ENCODE data around the gene NAA25.
"Not testable (repeated sequence)": the region's sequence is repeated elsewhere in the genome, so short reads cannot be mapped to it uniquely, and the experiment has no call there.

Gene NAA25

DNA sequence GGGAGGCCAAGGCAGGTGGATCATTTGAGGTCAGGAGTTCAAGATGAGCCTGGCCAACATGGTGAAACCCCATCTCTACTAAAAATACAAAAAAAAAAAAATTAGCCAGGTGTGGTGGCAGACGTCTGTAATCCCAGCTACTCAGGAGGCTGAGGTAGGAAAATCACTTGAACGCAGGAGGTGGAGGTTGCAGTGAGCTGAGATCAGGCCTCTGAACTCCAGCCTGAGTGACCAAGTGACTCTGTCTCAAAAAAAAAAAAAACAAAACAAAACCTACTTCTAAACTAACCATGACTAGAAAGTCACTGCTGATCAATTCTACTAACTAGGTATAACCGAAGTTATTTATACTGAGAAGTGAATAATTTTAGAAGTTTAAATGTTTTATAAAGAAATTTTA lies 99.0 kb downstream of the NAA25 start:
- not testable (repeated sequence) for DNase-seq (ENCODE audit: low spot score)

DNA sequence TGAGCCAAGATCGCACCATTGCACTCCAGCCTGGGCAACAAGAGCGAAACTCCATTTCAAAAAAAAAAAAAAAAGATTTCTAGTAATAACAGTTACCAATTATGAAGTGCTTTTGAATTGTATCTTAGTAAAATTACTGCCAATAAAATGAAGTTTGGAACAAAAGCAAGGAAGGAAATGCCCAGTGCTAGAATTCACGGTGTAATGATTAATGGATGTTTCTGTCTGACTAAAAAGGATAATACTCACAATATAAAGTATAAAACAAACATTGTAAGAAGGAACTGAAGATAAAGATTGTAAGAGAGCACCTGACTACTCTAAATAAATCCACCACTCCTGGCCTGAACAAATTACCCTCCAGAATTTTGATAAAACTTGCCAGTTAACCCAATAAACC lies 99.7 kb downstream of the NAA25 start:
- DNase-seq (ENCODE audit: low spot score): no peak

DNA sequence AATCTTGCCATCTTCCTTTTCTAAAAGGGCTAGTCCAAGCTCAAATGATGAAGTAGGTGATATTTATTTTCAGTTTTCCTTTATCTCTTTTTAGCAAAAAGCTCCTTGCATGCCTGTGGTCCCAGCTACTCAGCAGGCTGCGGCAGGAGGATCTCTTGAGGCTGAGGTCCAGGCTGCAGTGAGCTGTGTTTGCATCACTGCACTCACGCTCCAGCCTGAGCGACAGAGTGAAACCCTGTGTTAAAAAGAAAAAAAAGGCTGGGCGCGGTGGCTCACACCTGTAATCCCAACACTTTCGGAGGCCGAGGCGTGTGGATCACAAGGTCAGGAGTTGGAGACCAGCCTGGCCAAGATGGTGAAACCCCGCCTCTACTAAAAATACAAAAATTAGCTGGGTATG lies 100.6 kb downstream of the NAA25 start:
- no peak for DNase-seq (ENCODE audit: low spot score)

DNA sequence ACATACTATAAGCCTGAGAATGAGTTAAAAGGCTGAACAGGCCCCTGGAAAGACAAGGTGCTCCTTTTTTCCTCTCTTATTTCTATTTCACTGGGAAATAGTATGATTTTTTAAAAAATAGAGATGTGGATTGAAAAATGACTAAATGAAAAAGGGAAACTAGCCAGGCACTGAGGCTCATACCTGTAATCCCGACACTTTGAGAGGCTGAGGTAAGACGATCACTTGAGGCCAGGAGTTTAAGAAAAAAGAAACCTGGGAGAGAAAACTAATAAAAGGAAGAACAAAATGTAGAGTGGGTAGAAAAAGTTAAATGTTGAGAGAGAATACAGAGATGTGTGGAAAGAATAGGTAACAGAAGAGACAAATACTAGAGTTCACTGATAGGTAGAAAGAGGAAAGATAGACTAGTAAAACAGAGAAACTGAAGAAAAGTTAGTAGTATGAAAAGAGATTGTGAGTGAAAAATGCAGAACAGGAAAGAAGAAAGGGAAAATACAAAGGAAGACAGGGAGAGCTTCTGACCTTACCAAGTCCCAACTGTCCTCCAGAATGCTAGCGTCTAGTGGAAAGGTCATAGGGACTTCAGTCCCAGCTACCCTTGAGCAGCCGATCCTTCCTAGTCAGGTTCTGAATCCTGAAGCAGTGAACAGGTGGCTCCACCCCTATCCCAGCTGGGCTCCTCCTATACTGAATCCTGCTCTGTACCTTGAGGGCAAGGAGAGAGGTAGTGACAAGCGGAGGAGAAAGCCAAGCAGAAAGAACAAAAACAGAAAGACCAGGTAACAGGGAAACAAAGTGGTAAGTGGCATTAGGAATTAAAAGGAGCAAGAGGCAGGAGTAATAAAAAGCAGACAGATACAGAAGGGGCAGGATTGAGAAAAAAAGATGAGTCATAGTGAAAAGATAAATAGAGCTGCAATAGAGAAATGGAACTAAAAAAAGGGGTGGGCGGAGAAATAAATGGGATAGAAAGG lies 102.9 kb downstream of the NAA25 start:
- DNase-seq (ENCODE audit: low spot score): peak; percentile 47

DNA sequence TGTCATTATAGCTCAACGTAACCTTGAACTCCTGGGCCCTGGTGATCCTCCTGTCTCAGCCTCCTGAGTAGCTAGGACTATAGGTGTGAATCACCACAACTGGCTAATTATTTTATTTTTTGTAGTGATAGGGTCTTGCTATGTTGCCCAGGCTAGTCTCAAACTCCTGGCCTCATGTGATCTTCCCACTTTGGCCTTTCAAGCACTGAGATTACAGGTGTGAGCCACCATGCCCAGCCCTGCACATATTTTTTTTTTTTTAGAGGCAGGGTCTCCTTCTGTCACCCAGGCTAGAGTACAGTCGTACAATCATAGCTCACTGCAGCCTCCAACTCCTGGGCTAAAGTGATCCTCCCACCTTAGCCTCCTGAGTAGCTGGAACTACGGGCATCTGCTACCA lies 104.5 kb downstream of the NAA25 start:
- no peak for DNase-seq (ENCODE audit: low spot score)

DNA sequence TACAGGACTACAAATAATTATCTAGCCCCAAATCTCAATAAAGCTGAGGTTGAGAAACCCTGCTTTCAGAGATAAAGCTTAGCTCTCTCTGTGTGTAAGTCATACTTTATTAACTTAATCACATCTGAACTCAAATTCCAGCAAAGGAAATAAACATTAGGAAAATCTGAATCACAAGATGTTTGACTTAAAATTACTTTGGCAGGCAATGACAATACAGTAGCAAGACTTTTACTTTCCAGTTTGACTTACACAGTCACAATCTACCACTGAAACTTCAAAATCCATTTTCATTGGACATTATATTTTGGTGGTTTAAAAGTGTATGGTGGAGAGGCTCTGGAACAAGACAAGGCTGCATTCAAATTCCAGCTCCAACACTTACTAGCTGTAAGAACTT lies 107.0 kb downstream of the NAA25 start:
- no peak for DNase-seq (ENCODE audit: low spot score)

DNA sequence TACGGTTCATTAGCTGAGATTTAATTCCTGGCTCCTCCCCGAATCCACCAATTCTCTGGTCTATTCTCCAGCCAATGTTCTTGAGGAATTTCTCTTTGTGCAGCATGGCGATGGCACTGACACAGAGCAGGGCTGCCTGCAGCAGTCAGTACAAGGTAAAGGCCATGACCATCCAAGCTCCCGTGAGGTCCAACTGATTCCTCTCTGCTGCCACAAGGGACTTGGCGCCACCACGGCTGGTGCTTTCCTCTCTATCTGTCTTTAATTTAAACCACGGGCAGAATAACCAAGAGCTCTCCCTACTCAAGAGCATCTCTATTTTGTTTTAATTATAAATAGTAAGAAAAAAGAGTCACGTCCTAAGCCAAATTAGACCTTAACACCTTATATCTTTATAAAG lies 107.8 kb downstream of the NAA25 start:
- no peak for DNase-seq (ENCODE audit: low spot score)

DNA sequence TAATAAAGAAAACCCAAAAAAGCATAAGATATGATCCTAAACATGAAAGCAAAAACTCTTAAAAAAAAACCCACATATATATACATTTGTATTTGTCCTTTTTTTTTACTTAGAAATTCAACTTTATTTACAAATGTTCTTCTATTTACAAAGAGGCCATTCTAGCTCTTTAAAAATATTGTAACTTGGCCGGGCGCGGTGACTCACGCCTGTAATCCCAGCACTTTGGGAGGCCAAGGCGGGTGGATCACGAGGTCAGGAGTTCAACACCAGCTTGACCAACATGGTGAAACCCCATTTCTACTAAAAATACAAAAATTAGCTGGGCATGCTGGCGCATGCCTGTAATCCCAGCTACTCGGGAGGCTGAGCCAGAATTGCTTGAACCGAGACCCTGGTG lies 109.5 kb downstream of the NAA25 start:
- not testable (repeated sequence) for DNase-seq (ENCODE audit: low spot score)

DNA sequence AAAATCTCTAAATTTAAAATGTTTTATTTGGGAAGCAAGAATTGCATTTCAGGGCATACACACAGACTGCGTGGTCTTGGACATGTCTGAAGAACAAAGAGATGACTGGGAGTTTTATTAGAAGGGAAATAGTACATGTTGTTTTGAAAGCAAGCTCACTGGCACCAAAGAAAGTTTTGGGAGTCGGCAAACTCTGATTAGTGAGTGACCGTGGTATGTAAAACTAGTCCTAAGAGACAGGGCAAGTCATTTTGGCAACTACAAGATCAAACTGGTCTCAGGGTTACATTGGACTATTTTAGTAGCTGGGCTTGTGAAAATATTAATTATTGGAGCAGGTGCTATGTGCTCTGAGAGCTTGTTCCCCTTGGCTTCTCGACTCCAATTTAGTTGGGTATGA lies 110.6 kb downstream of the NAA25 start:
- DNase-seq (ENCODE audit: low spot score): no peak

DNA sequence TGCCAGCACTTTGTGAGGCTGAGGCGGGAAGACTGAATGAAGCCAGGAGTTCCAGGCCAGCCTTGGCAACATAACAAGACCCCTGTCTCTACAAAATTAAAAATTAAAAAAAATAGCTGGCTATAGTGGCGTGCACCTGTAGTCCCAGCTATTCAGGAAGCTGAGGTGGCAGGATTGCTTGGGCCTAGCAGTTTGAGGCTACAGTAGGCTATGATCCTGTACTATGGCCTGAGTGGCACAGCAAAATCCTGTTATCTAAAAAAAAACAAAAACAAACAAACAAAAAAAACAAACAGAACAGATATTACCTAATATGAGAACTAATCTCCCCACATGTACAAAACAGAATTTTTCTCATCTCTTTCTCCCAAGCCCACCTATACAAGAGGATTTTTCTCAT lies 111.3 kb downstream of the NAA25 start:
- DNase-seq (ENCODE audit: low spot score): no peak

DNA sequence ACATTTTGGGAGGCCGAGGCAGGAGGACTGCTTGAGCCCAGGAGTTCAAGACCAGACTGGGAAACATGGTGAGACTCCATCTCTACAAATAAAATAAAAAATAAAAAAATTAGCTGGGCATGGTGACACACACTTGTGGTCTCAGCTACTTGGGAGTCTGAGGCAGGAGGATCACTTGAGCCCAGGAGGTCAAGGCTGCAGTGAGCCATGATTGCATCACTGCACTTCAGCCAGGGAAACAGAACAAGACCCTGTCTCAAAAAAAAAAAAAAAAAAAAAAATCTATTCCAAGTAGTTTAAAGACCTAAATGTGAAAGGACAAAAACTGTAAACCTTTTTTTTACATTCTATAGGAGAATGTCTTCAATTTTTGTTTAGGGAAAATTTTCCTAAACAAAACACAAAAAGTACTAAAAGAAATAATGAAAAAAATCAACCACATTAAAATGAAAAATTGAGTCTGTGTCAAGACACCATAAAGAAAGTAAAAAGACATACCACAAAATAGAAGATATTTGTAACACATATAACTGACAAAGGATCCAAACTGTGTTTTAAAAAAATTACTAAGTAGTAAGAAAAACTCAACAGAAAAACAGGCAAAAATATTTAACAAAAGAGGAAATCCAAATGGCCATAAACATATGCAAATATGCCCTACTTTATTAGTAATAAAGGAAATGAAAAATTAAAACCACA lies 112.7 kb downstream of the NAA25 start:
- DNase-seq (ENCODE audit: low spot score): no peak

DNA sequence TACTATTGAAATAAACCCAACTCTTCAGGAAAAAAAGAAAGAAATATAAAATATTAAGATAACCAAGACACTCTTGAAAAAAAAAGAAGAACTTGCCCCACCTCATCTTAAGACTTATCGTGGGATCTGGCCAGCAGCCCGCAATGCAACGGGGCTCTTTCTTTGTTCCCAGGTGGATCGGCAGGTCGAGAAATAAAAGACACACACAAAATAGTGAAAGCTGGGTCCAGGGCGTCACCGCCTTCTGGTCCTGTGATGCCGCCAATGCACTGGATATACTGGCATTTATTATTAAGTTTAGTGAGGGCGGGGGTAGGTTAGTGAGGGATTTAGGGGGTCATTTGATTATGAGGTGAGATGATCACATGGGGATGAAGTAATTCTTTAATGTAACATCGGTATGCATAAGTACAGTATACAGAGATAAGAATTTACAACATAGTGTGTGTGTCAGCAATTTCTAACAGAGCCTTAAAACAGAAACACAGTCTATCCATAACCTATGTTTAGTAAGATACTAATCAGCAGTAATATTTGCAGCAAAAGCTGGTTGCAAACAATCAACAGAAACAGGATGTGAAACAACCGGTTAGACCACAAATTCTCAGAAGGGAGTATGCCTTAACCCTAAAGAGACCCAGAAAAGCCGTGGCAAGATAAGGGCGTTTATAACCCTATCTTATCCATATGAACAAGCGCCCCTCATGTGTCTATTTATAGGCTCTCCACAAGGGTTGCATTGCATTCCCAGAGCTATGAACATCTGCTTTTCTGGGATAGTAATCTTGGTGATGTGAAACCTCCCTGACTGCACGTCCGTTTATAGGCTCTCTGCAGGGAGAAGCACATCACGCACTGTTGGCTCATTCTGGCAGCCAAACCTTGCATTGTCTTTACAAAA lies 114.1 kb downstream of the NAA25 start:
- DNase-seq (ENCODE audit: low spot score): not testable (repeated sequence)

DNA sequence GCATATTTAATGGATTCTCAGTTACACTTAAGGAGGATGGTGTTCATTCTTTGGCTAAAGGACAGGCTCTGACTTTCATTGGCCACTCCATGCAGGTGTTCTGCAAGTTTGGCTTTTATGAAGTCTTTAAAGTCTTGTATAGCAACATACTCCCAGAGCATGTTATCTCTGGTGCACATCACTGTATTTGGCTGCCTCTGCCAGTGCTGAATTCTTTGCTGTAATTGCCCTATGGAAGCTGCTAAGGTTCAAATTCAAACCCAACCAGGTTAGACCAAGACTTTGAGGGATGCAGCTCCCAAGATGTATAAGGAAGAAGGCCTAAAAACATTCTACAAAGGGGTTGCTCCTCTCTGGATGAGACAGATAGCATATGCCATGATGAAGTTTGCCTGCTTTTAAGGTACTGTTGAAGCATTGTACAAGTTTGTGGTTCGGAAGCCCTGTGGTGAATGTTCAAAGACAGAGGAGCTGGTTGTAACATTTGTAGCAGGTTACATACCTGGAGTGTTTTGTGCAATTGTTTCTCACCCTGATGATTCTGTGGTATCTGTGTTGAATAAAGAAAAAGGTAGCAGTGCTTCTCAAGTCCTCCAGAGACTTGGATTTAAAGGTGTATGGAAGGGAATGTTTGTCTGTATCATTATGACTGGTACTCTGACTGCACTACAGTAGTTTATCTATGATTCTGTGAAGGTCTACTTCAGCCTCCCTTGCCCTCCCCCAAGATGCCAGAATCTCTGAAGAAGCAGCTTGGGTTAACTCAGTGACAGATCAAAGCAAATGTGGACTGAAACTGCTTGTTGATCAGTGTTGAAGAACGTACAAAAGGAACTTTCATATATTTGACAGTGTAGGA lies 115.1 kb downstream of the NAA25 start:
- no peak for DNase-seq (ENCODE audit: low spot score)

DNA sequence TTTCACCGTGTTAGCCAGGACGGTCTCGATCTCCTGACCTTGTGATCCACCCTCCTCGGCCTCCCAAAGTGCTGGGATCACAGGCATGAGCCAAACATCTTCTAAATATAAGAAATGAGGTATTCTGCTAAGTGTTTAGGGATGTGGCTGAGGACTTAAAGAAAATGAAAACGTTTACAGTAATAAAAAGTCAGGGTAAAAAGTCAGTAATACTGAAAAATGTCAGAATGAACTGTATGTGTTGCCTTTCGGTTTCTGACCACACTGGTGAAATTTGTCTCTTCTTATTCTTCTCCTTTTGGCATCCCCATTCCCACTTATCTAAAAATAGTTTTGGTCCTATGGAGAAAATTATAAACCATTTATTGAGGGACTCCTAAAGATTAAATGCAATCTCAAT lies 116.1 kb downstream of the NAA25 start:
- DNase-seq (ENCODE audit: low spot score): no peak

DNA sequence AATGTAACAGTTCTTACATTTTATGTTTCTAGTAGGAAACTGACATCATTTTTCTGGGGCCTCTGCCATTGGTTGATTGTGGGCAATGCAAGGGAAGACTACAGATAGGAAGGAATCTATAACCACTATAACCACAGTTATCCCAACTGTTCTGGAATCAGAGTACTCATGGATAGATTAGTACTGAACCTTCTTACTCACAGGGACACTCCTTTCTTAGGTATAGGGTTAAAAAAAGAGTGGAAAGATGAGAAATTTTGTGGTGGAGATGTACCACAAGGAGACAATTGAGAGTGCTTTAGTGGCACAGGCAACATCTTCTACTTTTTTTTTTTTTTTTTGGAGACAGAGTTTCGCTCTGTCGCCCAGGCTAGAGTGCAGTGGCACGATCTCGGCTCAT lies 116.6 kb downstream of the NAA25 start:
- DNase-seq (ENCODE audit: low spot score): no peak

DNA sequence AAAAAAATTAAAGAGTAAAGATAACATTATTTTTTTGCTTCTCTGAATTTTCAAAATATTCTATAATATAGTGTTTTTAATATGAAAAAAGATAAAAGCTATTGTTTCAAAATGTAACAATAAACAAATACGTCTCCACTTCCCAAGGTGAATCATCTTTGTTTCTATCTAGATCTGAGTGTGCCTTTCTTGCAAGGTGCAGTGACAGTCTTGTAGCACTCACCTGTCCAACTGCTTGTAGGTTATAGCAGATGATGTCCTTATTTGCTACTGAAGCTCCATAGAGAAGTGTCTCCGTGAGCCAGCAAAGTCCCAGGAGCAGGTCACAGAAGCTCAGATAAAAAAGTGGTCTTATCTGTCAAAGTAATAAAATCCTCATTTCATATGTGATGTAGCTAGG lies 117.0 kb downstream of the NAA25 start:
- no peak for DNase-seq (ENCODE audit: low spot score)

DNA sequence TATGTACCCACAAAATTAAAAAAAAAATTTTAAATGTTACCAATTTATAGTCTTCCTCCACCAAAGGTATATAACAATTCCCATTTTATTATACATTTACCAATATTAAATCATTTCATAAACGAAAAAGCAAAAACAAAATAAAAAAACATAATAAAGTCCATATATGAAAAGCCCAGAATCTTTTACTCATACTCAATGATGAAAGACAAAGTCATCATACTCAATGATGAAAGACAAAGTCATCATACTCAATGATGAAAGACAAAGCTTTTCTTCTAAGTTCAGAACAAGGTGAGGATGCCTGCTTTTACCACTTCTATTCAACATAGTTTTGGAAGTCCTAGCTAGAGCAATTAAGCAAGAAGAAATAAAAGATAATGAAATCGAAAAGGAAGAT lies 123.8 kb downstream of the NAA25 start:
- DNase-seq (ENCODE audit: low spot score): no peak

DNA sequence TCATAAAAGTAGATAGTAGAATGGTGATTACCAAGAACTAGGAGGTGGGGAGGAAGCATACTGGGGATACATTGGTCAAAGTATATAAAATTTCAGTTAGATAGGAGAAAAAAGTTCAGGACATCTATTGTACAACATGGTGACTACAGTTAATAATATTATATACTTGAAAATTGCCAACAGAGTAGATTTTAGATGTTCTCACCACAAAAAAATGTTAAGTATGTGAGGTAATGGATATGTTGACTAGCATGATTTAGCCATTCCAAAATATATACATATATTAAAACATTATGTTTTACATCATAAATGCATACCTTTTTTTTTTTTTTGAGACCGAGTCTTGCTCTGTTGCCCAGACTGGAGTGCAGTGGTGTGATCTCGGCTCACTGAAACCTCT lies 126.6 kb downstream of the NAA25 start:
- DNase-seq (ENCODE audit: low spot score): no peak

DNA sequence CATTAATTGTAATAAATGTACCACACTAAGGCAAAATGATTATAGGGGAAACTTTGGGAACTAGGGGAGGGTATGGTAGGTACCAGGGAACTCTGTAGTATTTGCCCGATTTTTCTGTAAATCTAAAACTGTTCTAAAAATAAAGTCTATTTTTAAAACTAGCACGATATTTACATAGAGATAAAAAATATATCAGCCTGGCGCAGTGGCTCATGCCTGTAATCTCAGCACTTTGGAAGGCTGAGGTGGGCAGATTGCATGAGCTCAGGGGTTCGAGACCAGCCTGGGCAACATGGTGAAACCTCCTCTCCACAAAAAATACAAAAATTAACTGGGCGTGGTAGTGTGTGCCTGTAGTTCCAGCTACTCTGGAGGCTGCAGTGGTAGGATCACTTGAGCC lies 128.0 kb downstream of the NAA25 start:
- DNase-seq (ENCODE audit: low spot score): no peak

DNA sequence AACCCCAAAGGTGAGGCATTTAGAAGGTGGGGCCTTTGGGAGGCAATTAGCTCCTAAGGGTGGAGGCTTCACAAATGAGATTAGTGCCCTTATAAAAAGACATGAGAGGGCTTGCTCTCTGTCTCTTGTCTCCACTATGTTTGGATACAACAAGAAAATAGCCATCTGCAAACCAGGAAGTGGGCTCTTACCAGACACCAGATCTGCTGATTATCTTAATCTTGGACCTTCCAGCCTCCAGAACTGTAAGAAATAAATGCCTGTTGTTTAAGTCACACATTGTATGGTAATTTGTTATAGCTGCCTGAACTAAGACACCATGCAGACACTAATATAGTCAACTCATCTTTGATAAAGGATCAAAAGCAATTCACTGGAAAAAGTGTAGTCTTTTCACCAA lies 130.0 kb downstream of the NAA25 start:
- no peak for DNase-seq (ENCODE audit: low spot score)

DNA sequence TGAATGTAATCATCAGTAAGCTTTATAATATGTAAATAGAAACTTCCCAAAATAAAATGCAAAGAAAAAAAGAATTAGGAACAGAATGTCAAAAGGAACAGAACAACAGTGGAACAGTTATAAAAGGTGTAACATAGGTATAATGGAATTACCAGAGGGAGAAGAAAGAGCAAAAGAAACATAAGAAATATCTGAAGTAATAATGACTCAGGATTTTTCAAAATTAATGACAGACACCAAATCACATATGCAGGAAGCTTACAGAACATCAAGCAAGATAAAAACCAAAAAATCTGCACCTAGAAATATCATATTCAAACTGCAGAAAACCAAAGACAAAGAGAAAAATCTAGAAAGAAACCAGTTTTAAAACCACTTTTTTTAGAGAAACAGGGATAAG lies 131.7 kb downstream of the NAA25 start:
- no peak for DNase-seq (ENCODE audit: low spot score)
